GM19193 (cell line): Measurements from ENCODE around the gene LRRC14B.

Experiments used
- POLR2A ChIP-seq: IDR thresholded peaks from 4 replicates; pipeline ENCODE4 v1.6.1; 2011; ENCODE audit not compliant: insufficient read depth, insufficient read length; ENCODE audit errors: extremely low read depth

Gene LRRC14B

DNA sequence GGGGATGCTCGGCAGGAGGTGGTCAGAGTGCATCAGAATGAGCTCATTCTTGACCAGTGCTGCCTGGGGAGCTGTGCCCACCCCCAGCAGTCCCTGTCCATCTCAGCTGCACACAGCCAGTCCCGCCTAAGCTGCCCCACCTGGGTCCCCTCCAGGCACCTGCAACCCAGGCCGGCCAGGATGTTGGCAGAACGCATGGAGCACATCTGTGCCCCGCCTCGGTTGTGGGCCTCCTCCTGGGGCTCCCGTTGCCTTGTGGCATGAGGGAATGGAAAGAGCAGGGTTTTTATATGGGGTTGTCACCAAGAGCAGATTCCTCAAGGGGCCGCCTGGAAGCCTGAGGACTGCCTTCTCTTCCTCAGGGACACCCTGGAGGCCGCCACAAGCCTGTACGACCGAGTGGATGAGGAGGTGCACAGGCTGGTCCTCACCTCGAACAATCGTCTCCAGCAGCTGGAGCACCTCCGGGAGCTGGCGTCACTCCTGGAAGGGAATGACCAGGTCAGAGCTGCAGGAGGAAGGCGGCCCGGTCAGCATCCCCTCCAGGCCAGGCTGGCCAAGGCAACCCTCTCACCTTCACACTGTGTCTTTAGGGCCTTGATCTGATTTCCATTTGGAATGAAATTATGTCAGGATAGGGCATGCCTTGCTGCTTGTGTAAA, 34.8 kb upstream of the LRRC14B start:
- TF ChIP-seq POLR2A = no peak

DNA sequence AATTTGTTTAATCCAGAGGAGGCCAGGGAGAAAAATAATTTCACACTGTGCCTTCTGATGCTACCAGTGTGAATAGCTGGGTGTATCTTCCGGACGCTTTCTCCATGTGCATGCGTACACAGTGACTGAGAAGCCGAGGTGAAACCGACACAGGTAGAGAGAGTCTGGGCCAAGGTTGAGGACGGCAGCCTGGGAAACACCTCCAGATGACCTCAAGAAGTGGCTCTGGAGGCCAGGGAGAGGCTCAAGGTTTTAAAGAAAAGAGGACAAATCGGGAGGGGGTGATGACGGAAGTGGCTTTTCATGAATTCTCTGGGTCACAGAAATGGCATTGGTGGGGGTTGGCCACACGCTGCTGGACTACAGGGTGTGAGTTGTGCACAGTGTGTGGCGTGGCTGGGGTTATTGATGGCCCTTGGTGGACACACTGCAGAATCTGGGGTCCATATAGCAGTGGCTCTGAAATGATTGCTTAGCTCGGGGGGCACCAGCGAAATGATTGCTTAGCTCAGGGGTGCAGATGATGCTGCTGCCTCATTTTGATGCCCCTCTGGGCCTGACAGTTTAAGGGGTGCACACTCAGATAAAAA, 34.1 kb upstream of the LRRC14B start:
- no peak for TF ChIP-seq POLR2A

DNA sequence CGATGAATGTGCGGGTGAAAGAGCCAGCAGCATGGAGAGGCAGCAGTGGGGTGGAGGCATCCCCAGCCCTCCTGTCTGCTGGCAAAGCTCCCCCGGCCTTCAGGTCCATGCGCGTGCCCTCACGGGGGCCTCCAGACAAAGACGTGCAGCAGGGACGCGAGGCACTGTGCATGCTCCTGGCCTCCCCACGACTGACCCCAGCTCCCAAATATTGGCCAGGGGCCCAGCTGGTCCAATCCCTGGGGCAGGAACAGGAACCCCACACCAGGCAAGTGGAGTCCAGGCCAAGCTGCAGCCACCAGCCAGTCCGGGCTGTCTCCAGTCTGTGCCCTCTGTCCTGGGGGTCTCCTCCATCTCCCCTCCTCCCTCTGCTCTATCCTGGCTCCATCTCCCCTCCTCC, 33.5 kb upstream of the LRRC14B start:
- no peak for TF ChIP-seq POLR2A

DNA sequence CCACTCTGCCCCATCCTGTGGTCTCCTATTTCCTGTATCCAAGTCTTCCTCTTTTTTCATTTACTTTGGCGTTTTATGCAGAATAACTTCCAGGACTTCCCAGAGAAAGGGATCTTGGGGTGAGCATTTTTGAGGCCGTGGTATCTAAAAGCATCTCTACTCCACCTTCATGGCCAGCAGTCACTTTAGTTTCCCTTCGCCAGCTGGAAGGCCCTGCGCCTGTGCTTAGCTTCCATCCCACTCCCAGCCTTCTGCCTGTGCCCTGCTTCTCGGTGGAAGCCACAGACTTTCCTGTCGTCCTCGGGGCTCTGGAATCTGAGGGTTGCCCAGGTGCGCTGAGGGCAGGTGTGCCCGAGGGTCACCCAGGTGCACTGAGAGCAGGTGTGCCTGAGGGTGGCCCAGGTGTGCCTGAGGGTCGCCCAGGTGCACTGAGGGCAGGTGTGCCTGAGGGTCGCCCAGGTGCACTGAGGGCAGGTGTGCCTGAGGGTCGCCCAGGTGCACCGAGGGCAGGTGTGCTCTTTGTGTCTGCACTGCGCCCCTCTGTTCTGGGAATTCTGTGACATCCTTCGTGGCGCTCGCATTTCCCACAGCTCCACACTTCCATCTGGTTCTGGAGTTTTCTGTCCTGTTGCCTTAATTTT, 32.4 kb upstream of the LRRC14B start:
- TF ChIP-seq POLR2A = no peak

DNA sequence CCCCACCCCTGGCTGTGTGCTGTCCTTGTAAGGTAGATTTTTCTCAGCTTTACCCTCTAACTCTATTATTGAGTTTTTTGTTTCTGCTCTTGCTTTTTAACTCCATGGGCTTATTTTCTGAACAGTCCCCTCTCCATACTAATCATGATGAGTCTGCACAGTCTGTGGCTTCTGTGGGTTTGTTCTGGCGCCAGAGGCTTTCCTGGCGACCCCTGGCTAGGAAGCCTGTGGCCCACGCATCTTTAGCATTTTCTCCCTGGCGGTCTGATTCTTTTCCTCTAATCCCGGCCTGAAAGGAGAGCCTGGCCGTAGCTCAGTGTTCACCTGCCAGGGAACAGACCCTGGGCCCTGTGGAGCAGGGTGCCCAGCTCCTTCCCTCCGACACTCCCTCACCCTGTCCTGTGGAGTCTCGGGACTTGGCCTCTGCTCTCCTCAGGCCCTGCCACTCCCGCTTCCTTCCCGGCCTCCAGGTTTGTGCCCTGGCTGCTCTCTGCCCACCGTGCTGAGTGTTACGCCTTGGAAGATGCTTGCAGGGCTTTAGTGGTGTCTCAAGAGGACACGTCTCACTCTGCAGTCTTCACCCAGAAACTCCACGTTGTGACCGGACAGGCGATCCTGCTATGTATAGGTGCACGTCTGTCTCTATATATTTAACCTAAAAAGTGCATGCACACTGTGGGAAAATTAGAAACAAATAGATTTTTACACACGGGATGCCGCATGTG, 31.7 kb upstream of the LRRC14B start:
- no peak for TF ChIP-seq POLR2A

DNA sequence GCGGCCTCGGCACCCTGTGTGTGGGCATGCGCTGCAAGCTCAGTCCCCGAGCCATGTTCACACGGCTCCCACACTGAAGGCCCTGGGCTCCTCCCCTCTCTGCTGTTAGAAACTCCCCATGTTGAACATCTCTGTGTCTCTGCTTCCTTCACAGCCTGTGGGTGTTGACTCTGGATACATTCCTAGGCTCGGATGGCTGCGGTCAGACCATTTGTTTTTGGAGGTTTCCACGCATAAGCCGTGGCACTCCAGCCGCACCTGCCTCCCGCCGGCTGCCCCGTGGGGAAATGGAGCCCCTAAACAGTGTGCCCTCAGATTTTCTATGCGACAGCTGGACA, 31.2 kb upstream of the LRRC14B start:
- no peak for TF ChIP-seq POLR2A

DNA sequence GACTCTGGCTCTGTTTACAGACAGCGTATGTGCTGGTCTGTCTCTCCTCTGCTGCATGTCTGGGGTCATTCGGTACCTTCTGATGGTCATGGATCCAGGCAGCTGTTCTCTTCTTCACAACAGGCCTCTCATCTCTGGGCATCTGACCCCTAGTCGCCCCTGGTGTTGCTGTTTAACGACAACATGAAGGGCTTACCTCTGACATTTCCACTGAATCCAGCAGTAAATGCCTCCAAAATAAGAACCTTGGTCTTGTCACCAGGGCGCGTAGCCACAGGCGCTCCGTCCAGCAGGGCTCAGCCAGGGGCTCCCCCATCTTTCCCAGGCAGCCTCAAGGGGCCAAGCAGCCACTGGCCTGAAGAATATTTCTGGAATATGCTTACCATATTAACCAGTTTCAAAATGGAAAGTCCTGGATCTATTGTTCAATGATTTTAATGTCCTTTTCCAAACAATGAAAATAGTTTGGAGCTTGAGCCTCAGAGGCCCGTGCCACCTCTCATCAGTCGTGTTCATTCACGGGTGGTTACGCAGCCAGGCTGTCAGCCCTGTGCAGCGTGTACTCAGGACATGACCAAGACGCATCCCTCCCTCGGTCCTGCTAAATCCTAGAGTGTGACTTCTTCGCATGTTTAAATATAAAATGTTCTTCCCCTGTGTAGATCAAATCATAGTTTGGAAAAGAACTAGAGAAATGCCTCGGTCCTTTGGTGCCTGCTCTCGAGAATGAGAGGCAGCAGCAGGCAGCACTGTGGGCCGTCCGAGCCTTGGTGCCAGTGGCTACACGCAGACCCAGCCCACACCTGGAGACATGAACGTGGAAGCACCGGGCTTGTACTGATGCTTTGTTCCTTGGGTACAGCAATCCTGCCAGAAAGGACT, 30.1 kb upstream of the LRRC14B start:
- no peak for TF ChIP-seq POLR2A

DNA sequence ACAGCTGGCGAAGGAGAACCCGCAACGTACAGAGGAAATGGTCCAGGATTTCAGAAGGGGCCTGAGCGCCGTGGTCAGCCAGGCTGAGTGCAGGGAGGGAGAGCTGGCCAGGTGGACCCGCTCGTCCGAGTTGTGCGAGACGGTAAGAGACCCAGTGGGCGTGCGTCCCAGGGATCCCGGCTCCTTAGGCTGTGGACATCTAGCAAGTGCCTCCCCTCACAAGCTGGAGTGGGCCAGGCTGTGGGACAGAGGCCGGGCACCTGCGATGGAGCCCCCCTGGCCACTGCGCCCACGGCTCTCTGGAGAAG, 29.5 kb upstream of the LRRC14B start:
- no peak for TF ChIP-seq POLR2A

DNA sequence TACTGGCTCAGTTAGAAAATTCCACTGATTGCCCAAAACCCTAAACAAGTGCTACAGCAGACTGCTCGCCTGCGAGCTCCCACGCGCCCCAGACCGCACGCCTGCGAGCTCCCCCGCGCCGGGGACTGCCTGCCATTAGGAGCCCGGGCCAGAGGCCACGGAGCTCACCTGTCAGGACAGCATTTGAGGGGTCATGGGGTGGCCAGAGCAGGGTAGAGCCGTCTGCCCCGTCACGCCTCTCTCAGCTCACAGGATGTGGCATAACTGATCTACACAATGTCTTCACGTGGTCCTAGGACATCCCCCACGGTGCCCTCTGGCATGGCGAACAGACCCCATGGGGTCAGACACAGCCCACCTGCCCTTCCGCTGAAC, 29.1 kb upstream of the LRRC14B start:
- no peak for TF ChIP-seq POLR2A

DNA sequence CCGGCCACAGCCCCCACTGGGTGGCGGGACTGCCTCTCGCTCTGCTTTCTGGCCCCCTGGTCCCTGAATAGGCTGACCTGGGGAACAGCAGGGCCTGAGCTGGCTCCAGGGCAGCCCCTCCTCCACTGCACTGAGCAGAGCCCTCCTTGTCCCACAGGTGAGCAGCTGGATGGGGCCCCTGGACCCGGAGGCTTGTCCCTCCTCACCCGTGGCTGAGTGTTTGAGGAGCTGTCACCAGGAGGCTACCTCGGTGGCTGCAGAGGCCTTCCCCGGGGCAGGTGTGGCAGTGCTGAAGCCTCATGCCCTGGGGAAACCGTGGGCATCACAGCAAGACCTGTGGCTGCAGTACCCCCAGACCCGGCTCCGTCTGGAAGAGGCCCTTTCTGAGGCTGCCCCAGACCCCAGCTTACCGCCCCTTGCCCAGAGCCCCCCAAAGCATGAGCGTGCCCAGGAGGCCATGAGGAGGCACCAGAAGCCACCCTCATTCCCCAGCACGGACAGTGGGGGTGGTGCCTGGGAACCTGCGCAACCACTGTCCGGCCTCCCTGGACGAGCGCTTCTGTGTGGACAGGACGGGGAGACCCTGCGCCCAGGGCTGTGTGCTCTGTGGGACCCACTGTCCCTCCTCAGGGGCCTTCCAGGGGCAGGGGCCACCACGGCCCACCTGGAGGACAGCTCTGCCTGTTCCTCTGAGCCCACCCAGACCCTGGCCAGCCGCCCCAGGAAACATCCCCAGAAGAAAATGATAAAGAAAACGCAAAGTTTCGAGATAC, 28.5 kb upstream of the LRRC14B start:
- no peak for TF ChIP-seq POLR2A

DNA sequence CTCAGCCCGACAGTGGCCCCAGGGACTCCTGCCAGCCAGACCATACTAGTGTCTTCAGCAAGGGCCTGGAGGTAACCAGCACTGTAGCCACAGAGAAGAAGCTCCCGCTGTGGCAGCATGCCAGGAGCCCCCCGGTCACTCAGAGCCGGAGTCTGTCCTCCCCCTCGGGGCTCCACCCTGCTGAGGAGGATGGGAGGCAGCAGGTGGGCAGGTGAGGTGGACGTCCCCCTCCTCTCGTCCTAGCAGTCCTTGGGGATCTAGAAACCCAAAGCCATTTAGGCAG, 28.0 kb upstream of the LRRC14B start:
- TF ChIP-seq POLR2A = no peak

DNA sequence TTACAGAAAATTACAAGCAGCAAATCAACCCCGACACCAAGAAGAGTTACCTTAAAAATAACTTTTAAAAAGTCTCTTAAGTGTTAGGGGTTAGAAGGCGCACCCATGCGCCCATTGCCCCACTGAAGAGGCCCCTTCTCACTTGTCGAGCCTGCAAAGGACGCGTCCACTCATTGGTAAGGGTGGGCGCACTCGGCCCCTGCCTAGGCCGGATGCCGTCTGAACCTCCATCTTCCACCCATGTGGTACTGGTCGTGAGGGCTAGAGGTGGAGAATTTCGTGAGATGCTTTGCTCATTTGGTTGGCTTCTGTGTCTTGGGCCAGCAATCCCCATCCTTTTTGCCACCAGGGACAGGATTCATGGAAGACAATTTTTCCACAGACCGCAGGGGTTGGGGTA, 27.5 kb upstream of the LRRC14B start:
- no peak for TF ChIP-seq POLR2A

DNA sequence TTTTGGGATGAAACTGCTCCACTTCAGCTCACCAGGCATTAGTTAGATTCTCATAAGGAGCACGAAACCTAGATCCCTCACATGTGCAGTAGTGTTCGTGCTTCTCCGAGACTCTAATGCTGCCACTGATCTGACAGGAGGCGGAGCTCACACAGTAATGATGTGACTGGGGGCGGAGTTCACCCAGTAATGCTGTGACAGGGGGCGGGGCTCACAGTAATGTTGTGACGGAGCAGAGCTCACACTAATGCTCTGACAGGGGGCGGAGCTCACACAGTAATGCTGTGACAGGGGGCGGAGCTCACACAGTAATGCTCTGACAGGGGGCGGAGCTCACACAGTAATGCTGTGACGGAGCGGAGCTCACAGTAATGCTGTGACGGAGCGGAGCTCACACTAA, 27.1 kb upstream of the LRRC14B start:
- no peak for TF ChIP-seq POLR2A
